Measurements from ENCODE around the gene GOLM1. TPM values are rescaled to one million over a fixed set of nuclear protein-coding genes. Genes with fewer than 3 reads are reported as not detected.
"Not testable (repeated sequence)": the region's sequence is repeated elsewhere in the genome, so short reads cannot be mapped to it uniquely, and the experiment has no call there.

The GOLM1 gene
- total RNA-seq, 1 donor = 6.9 TPM

DNA sequence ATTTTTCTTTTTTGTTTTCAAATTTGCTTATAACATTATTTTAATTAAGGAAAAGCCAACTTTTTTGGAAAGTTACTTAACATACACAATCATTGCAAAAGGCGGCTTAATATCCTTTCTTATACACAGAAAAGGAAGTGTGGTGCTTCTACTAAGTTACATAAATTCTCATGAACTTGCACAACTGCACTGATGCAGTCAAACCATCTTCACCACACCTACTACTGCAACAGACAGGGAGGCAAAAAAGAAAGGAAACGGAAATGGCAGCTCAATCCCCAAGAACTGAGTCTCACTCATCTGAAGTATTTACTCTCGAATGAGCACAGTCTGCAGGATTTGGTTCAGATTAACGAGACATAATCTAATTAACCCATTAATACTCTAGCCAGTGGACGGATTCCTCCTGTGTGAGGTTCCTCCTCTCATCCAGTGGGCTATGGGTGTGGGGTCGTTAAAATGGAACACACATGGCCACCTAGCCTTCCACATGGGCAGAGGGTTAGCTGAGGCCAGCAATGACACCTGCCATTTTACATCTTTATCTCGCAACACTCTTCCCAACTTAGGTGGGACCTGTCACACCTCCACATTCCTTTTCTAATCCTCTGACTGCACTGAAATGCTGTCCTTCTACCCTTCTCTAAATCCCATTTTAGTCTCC lies 30.0 kb downstream of the GOLM1 start:
- Histone ChIP-seq H3K9me3 (ENCODE audit: low read depth, low read length) (no peaks in the 10 kb centered on the region), H3K4me1 (ENCODE audit: insufficient read depth, low read length) (peaks cover 37% of the 10 kb centered on the region), H3K27me3 (ENCODE audit: insufficient read depth, low read length) (no peaks in the 10 kb centered on the region), H3K4me3 (ENCODE audit: low read length) (no peak overlapping the region)

DNA sequence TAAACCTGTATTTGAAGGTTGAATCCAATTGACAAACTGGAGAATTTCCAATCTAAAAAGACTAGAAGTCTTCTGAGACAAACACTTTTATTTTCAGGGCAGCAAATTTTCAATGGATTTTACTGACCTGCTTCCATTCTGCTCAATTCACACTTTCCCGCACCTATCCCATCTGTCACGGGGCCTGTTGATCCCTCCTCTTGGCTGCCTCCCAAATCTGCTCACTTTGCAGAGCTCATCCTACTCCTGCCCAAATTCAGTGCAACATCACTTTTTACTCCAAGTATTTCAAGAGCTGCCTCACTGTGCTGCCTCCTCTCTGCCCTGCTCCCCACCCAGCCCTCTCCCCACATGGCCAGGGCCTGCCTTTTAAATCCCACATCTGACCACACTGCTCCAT lies 35.1 kb downstream of the GOLM1 start:
- Histone ChIP-seq H3K27me3 (ENCODE audit: insufficient read depth, low read length) (no peaks in the 10 kb centered on the region), H3K4me1 (ENCODE audit: insufficient read depth, low read length) (peaks cover 64% of the 10 kb centered on the region), H3K9me3 (ENCODE audit: low read depth, low read length) (no peaks in the 10 kb centered on the region), H3K4me3 (ENCODE audit: low read length) (no peak overlapping the region)

DNA sequence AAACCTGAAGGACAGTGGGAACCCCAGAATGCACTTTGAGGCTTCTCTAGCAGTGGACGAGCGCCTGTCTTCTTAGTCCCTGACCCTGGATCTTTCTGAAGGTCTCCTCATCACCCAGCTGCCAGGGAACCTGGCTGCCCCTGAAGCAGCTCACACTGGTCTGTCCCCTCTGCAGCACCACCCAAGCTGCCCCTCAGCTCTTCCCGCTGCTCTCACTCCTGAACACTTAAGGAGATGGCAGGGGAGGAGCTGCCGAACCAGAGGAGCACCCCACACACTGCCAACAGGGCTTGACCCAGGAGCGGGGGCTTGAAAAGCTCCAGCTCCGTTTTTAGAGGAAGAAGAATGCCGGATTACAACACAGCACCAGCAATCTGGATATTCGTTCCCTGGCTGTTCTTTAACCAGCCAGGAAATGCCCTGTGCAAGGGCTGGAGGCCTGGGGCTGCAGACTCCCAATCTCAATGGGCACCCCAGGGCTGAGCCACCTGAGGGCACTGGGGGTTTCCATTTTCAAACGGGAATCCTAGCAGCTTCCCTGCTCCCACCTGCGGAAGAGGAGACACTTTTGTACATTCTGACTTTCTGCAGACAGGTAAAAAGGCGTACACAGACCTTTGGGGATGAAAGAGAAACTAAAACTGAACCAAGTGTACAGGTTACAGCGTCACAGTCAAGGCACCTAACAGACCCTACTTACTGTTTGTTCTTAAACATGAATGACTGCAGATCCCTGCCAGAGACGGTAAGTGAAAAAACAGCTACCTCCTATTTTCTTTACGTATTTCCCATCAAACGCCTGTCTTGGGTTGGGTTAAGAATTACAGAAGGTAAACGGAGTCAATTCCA lies 36.3 kb downstream of the GOLM1 start:
- no peak overlapping the region for H3K4me3 ChIP-seq (ENCODE audit: low read length)
- H3K9me3 ChIP-seq (ENCODE audit: low read depth, low read length) = no peaks in the 10 kb centered on the region
- H3K4me1 ChIP-seq (ENCODE audit: insufficient read depth, low read length) = peaks cover 55% of the 10 kb centered on the region
- H3K27me3 ChIP-seq (ENCODE audit: insufficient read depth, low read length) = no peaks in the 10 kb centered on the region

DNA sequence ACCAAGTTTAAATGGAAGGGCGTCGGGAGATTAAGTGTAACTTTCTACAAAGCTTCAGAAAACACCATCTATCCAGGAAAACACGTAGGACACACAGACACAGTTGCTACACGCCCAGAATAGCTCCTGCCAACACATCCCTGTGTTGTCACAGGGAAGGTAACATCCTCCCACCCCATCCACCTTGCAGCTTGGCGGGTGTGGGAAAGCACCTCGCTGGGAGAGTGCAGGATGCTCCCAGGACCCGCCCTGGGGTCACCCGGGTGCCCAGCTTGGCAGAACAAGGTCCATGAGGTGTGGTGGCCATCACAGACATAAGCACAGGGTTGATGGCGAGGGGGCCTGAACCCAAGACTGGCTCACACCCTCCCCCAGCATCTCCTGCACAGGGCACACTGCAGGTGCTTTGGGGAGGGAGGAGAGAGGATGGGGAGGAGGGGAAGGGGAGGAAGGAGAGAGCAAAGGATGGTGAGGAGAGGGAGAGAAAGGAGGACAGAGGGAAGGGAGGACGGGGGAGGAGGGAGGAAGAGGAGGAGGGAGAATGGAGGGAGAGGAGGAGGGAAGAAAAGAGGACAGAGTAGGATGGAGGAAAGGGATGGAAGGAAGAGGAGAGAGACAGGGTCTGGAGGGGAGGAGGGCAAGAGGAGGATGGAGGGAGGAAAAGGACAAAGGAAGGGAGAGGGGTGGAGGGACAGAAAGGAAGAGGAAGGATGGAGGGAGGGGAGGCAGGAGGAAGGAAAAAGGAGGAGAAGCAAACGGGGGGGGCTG lies 37.2 kb downstream of the GOLM1 start:
- Histone ChIP-seq H3K4me3 (ENCODE audit: low read length) (no peak overlapping the region), H3K27me3 (ENCODE audit: insufficient read depth, low read length) (no peaks in the 10 kb centered on the region), H3K9me3 (ENCODE audit: low read depth, low read length) (no peaks in the 10 kb centered on the region), H3K4me1 (ENCODE audit: insufficient read depth, low read length) (peaks cover 49% of the 10 kb centered on the region)

DNA sequence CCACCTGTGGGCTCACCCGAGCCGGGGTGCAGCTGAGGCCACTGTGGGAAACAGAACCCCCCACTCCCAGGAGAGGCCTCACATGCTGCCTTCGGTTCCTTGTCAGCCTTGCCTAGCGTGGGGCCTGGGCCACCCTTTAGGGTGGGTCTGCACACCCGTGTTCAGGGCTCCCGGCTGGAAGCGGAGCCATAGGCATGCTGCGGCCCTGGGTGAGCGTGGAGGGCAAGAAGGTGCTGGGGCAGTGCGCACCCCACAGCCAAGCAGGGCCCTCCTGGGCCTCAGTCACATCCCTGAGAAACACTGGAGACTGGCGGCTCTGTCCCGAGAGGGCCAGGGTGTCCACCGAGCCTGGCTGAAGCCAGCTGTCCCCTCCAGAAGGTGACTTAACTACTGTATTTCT lies 41.9 kb downstream of the GOLM1 start:
- H3K9me3 ChIP-seq (ENCODE audit: low read depth, low read length) = no peaks in the 10 kb centered on the region
- no peaks in the 10 kb centered on the region for H3K27me3 ChIP-seq (ENCODE audit: insufficient read depth, low read length)
- peaks cover 21% of the 10 kb centered on the region for H3K4me1 ChIP-seq (ENCODE audit: insufficient read depth, low read length)
- no peak overlapping the region for H3K4me3 ChIP-seq (ENCODE audit: low read length)

DNA sequence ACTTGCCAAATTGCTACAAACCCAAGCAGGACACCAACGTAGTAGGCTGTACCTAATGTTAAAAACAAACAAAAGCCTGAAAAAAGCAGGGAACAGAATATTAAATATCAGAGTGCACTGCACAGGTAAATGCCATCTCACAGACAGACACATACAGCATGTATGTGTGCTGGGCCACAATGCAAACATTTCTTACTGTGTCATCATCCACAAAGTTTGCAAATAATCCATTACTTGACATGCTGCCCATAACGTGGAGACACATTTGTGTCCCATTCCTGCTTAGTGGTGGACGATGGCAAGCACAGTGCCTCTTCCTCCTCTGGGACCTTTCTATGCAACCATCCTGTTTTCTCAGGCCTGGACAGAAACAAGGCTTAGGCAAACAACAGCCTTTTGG lies 44.7 kb downstream of the GOLM1 start:
- H3K4me3 ChIP-seq (ENCODE audit: low read length) = no peak overlapping the region
- no peaks in the 10 kb centered on the region for H3K27me3 ChIP-seq (ENCODE audit: insufficient read depth, low read length)
- H3K9me3 ChIP-seq (ENCODE audit: low read depth, low read length) = no peaks in the 10 kb centered on the region
- H3K4me1 ChIP-seq (ENCODE audit: insufficient read depth, low read length) = no peaks in the 10 kb centered on the region

DNA sequence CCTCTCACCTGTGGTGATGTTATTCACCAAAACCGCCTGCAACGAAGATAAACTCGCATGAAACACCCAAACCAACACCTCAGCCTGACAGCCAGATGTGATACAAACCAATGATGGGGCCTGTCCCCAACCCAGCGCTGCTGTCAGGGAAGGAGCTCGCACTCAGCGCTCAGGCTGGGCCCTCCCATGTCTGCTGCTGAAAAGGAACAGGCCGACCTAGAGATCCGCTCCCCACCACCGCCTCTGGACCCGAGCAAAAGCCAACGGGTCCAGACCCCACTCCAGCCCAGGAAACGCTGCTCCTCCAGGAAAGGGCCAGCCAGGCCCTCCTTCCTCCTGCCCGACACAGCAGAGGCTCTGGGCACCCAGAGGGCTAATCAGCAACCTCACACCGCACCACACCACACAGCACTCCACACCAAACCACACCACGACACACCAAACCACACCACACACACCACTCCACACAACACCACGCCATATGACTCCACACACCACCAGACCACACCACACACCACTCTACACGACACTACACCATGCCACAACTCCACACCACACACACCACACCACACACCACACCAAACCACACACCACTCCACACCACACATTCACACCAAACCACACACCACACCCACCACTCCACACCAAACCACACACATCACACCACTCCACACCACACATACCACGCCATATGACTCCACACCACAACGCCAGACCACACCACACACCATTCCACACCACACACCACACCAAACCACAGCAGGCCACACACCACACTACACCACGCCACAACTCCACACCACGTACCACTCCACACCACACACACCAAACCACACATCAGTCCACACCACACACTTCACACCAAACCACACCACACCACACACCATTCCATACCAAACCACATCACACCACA lies 46.5 kb downstream of the GOLM1 start:
- Histone ChIP-seq H3K9me3 (ENCODE audit: low read depth, low read length) (no peaks in the 10 kb centered on the region), H3K27me3 (ENCODE audit: insufficient read depth, low read length) (no peaks in the 10 kb centered on the region), H3K4me3 (ENCODE audit: low read length) (no peak overlapping the region), H3K4me1 (ENCODE audit: insufficient read depth, low read length) (no peaks in the 10 kb centered on the region)

DNA sequence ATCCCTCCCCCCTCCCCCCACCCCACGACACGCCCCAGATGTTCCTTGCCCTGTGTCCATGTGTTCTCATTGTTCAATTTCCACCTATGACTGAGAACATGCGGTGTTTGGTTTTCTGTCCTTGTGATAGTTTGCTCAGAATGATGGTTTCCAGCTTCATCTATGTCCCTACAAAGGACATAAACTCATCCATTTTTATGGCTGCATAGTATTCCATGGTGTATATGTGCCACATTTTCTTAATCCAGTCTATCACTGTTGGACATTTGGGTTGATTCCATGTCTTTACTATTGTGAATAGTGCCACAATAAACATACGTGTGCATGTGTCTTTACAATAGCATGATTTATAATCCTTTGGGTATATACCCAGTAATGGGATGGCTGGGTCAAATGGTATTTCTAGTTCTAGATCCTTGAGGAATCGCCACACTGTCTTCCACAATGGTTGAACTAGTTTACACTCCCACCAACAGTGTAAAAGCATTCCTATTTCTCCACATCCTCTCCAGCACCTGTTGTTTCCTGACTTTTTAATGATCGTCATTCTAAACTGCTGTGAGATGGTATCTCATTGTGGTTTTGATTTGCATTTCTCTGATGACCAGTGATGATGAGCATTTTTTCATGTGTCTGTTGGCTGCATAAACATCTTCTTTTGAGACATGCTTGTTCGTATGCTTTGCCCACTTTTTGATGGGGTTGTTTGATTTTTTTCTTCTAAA lies 51.2 kb downstream of the GOLM1 start:
- H3K4me3 ChIP-seq (ENCODE audit: low read length) = not testable (repeated sequence)

DNA sequence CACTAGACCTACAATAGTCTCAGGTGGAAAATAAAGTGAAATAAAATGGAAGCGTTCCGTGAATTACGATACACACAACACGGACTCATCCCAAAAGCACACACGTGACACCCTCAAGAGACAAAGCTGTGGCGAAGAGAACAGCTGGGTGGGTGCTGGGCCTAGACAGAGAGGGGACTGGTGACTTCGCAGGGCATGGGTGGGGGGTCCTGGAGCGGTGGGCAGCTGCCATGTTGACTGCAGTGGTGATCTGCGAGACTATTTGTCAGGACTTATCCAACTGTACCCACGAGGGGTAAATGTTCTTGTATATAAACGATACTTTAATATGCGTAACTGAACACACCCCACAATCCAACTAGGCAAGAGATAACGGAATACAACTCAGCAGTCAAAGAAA lies 52.0 kb downstream of the GOLM1 start:
- Histone ChIP-seq H3K27me3 (ENCODE audit: insufficient read depth, low read length) (no peaks in the 10 kb centered on the region), H3K9me3 (ENCODE audit: low read depth, low read length) (no peaks in the 10 kb centered on the region), H3K4me1 (ENCODE audit: insufficient read depth, low read length) (no peaks in the 10 kb centered on the region), H3K4me3 (ENCODE audit: low read length) (no peak overlapping the region)

More for the DNA sequence above, 51.2 kb downstream of the GOLM1 start:
- H3K9me3 ChIP-seq (ENCODE audit: low read depth, low read length); H3K4me1 ChIP-seq (ENCODE audit: insufficient read depth, low read length); H3K27me3 ChIP-seq (ENCODE audit: insufficient read depth, low read length): not testable (repeated sequence)

DNA sequence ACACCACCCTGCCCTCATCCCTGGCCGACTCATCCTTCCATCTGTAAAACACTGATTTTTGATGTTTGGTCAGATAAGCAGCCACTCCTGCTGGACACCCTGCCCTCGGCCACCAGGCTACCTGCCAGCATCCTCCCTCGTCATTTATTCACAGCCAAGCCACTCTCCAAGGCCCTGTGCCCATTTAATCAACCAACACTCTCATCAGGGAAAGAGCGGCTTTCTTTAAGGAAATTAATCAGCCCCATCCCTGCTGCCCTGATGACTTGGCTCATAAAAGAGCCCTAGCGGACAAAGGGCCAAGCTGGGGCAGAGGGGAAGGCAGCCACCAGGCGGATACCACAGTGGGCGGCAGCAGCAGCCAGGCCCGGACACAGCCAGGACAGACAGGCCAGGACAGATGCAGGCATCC lies 52.4 kb downstream of the GOLM1 start:
- H3K27me3 ChIP-seq (ENCODE audit: insufficient read depth, low read length) = no peaks in the 10 kb centered on the region
- H3K4me3 ChIP-seq (ENCODE audit: low read length) = no peak overlapping the region
- no peaks in the 10 kb centered on the region for H3K4me1 ChIP-seq (ENCODE audit: insufficient read depth, low read length)
- H3K9me3 ChIP-seq (ENCODE audit: low read depth, low read length) = no peaks in the 10 kb centered on the region

DNA sequence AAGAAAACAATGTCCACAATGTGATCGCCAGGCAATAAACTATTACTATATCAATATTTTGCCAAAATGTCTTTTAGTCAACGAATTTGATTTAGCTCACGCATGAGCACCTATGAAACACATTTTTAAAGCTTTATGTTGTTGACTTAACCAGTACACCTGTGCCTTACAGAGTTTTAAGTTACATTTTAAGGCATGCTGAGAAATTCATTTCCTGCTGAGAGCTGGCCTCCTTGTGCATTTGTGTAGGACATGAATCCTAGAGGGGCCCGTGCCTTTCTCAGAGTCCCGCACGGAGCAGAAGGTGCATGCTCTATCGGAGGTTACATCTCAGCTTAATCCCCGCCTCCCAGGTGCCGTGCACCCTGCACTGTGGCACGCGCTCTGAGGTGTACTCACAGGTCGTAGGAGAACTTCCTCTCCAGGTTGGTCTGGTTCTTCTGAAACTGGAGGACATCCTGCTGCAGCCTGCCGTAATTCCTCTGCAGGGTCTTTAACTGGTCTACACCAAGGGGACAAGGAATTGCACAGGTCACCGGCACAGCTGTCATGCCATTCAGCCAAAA lies 53.2 kb downstream of the GOLM1 start:
- Histone ChIP-seq H3K4me1 (ENCODE audit: insufficient read depth, low read length) (no peaks in the 10 kb centered on the region), H3K4me3 (ENCODE audit: low read length) (no peak overlapping the region), H3K9me3 (ENCODE audit: low read depth, low read length) (no peaks in the 10 kb centered on the region), H3K27me3 (ENCODE audit: insufficient read depth, low read length) (no peaks in the 10 kb centered on the region)

DNA sequence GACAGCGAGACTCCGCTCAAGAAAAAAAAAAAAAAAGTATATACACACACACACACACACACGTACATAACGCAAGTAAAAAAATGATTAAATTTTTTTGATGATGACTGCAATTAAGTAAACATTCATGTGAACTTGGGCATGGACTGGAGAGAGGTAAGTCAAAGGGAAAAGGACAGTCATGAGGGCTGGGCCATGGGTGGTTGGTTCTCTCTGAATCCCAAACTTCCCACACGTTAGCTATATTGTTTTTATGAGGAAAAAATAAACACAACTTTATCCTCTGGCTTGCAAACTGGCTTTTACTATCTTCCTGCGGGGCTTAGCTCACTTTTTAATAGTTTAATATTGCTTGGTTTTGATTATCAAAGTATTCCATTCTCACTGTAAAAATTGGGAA lies 53.7 kb downstream of the GOLM1 start:
- H3K4me3 ChIP-seq (ENCODE audit: low read length) = no peak overlapping the region
- no peaks in the 10 kb centered on the region for H3K9me3 ChIP-seq (ENCODE audit: low read depth, low read length)
- no peaks in the 10 kb centered on the region for H3K27me3 ChIP-seq (ENCODE audit: insufficient read depth, low read length)
- no peaks in the 10 kb centered on the region for H3K4me1 ChIP-seq (ENCODE audit: insufficient read depth, low read length)

DNA sequence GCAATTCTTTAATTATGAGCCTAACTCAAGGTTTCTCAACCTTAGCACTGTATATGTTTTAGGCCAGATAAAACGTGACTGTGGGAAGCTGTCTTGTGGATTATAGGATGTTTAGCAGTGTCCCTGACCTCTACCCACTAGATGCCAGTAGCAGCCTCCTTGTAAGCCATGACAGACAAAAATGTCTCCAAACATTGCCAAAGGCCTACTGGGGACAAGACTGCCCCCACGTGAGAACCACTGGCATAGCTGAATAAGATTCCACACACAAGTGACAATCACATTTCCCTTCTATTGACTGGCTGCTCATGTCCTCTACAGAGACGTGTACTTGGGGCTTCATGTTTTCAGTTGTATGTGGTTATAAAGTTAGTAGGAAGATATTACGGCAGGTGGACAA lies 55.4 kb downstream of the GOLM1 start:
- no peaks in the 10 kb centered on the region for H3K4me1 ChIP-seq (ENCODE audit: insufficient read depth, low read length)
- H3K9me3 ChIP-seq (ENCODE audit: low read depth, low read length) = no peaks in the 10 kb centered on the region
- H3K27me3 ChIP-seq (ENCODE audit: insufficient read depth, low read length) = no peaks in the 10 kb centered on the region
- H3K4me3 ChIP-seq (ENCODE audit: low read length) = no peak overlapping the region

DNA sequence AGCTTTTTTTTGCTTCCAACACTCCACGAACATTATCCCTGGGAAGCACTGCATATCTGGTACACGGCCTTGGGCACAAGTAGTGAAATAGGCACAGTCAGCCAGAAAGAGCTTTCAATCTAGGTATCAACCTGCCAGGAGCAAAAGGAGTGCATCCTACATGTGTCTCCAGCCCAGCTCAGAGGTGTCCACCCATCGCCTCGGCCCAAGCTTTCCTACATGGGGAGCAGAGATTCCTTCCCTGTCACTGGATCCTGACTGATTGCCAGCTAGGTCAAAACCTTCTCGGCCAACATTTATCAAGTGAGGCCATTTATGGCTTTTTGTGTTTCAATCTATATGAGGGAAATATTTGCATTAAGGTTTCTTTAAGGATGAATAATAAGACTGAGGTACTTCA lies 55.8 kb downstream of the GOLM1 start:
- no peaks in the 10 kb centered on the region for H3K9me3 ChIP-seq (ENCODE audit: low read depth, low read length)
- H3K4me3 ChIP-seq (ENCODE audit: low read length) = no peak overlapping the region
- H3K4me1 ChIP-seq (ENCODE audit: insufficient read depth, low read length) = no peaks in the 10 kb centered on the region
- H3K27me3 ChIP-seq (ENCODE audit: insufficient read depth, low read length) = no peaks in the 10 kb centered on the region

Data from mononuclear cell (primary cell).